H9 (cell line): ENCODE results near the gene SPRED2. TPM values are rescaled to one million over a fixed set of nuclear protein-coding genes. Genes with fewer than 3 reads are reported as not detected.

ENCODE experiments used
- DNase-seq: peaks from one replicate; pipeline ENCODE4 v3.0.0-alpha.2; 2017
- H2AFZ ChIP-seq: one replicate; pipeline ENCODE4 v1.6.1; 2013; ENCODE audit warnings: mild to moderate bottlenecking, low read length, control low read depth, moderate library complexity
- H2AK5ac ChIP-seq: 2 replicates; pipeline ENCODE4 v1.6.1; 2013; ENCODE audit warnings: low read length, control low read depth, mixed read lengths; ENCODE audit not compliant: insufficient read length
- H2BK120ac ChIP-seq: one replicate; pipeline ENCODE4 v1.6.1; 2013; ENCODE audit warnings: low read depth, mild to moderate bottlenecking, low read length, control low read depth, inconsistent platforms; ENCODE audit not compliant: poor library complexity, severe bottlenecking
- H2BK12ac ChIP-seq: 2 replicates; pipeline ENCODE4 v1.6.1; 2013; ENCODE audit warnings: low read length, control low read depth, mixed read lengths, low read depth; ENCODE audit not compliant: insufficient read length
- H2BK15ac ChIP-seq: 2 replicates; pipeline ENCODE4 v1.6.1; 2013; ENCODE audit warnings: low read depth, low read length, control low read depth
- H2BK20ac ChIP-seq: one replicate; pipeline ENCODE4 v1.6.1; 2013; ENCODE audit warnings: low read depth, mild to moderate bottlenecking, low read length, control low read depth, inconsistent platforms; ENCODE audit not compliant: poor library complexity, severe bottlenecking
- H2BK5ac ChIP-seq: 2 replicates; pipeline ENCODE4 v1.6.1; 2013; ENCODE audit warnings: low read length, control low read depth, mixed read lengths; ENCODE audit not compliant: insufficient read length
- H3K14ac ChIP-seq: 2 replicates; pipeline ENCODE4 v1.6.1; 2013; ENCODE audit warnings: low read length, control low read depth; ENCODE audit not compliant: insufficient read depth
- H3K18ac ChIP-seq: 2 replicates; pipeline ENCODE4 v1.6.1; 2013; ENCODE audit warnings: low read depth, mild to moderate bottlenecking, mixed read lengths, low read length, control low read depth; ENCODE audit not compliant: insufficient read length
- H3K23ac ChIP-seq: 2 replicates; pipeline ENCODE4 v1.6.1; 2013; ENCODE audit warnings: low read length, control low read depth, mixed read lengths, low read depth; ENCODE audit not compliant: insufficient read length
- H3K23me2 ChIP-seq: 2 replicates; pipeline ENCODE4 v1.6.1; 2013; ENCODE audit warnings: low read depth, mild to moderate bottlenecking, mixed read lengths, low read length, control low read depth; ENCODE audit not compliant: insufficient read length, poor library complexity, severe bottlenecking
- H3K27ac ChIP-seq: 2 replicates; pipeline ENCODE4 v1.5.1; 2013; ENCODE audit warnings: low read length, control low read depth, mixed read lengths, low read depth; ENCODE audit not compliant: insufficient read length
- H3K27me3 ChIP-seq: 2 replicates; pipeline ENCODE4 v1.6.1; 2013; ENCODE audit warnings: low read length, control low read depth, inconsistent platforms; ENCODE audit not compliant: insufficient read depth
- H3K4ac ChIP-seq: 2 replicates; pipeline ENCODE4 v1.6.1; 2013; ENCODE audit warnings: low read depth, mild to moderate bottlenecking, control low read depth, inconsistent platforms, low read length, moderate library complexity
- H3K4me1 ChIP-seq: 2 replicates; pipeline ENCODE4 v1.6.1; 2013; ENCODE audit warnings: low read length, control low read depth, inconsistent platforms; ENCODE audit not compliant: insufficient read depth
- H3K4me2 ChIP-seq: 2 replicates; pipeline ENCODE4 v1.6.1; 2013; ENCODE audit warnings: low read length, control low read depth, mixed read lengths; ENCODE audit not compliant: insufficient read length, insufficient read depth
- H3K56ac ChIP-seq: 2 replicates; pipeline ENCODE4 v1.6.1; 2013; ENCODE audit warnings: low read depth, mild to moderate bottlenecking, mixed read lengths, low read length, control low read depth; ENCODE audit not compliant: insufficient read length
- H3K79me1 ChIP-seq: 2 replicates; pipeline ENCODE4 v1.6.1; 2013; ENCODE audit warnings: low read depth, mild to moderate bottlenecking, moderate library complexity, low read length, control low read depth, inconsistent platforms; ENCODE audit not compliant: insufficient read depth, poor library complexity, severe bottlenecking
- H3K79me2 ChIP-seq: 2 replicates; pipeline ENCODE4 v1.6.1; 2013; ENCODE audit warnings: low read length, control low read depth, inconsistent platforms; ENCODE audit not compliant: insufficient read depth
- H3K9ac ChIP-seq: 2 replicates; pipeline ENCODE4 v1.6.1; 2013; ENCODE audit warnings: low read length, control low read depth, mixed read lengths; ENCODE audit not compliant: insufficient read length; ENCODE audit errors: extremely low read depth
- H3K9me3 ChIP-seq: one replicate; pipeline ENCODE4 v1.6.1; 2013; ENCODE audit warnings: low read depth, low read length, inconsistent platforms; ENCODE audit not compliant: control insufficient read depth
- H3T11ph ChIP-seq: one replicate; pipeline ENCODE4 v1.6.1; 2013; ENCODE audit warnings: mild to moderate bottlenecking, low read length, control low read depth, inconsistent platforms
- H4K20me1 ChIP-seq: one replicate; pipeline ENCODE4 v1.6.1; 2013; ENCODE audit not compliant: control insufficient read depth, insufficient read length, insufficient read depth
- H4K5ac ChIP-seq: 2 replicates; pipeline ENCODE4 v1.6.1; 2013; ENCODE audit warnings: low read depth, mild to moderate bottlenecking, mixed read lengths, low read length, control low read depth; ENCODE audit not compliant: insufficient read length
- H4K8ac ChIP-seq: replicated peaks from 2 replicates; pipeline ENCODE4 v1.6.1; 2013; ENCODE audit warnings: low read length, control low read depth, mixed read lengths, low read depth; ENCODE audit not compliant: insufficient read length
- H4K91ac ChIP-seq: 2 replicates; pipeline ENCODE4 v1.6.1; 2013; ENCODE audit warnings: low read depth, mild to moderate bottlenecking, moderate library complexity, mixed read lengths, low read length, control low read depth; ENCODE audit not compliant: insufficient read length
- H3K27ac Mint-ChIP-seq, 3 experiments: 2 replicates in 2 of 3; 3 replicates in 1 of 3; pipeline ENCODE4 v1.8.0; 2020 to 2021; ENCODE audit warnings: mixed read lengths in 3 of 3, mild to moderate bottlenecking in 1 of 3, moderate library complexity in 1 of 3
- H3K27me3 Mint-ChIP-seq: 2 replicates; pipeline ENCODE4 v1.8.0; 2021; ENCODE audit warnings: low read depth, mild to moderate bottlenecking, moderate library complexity, mixed read lengths
- H3K36me3 Mint-ChIP-seq, 3 experiments: 2 replicates in 2 of 3; 3 replicates in 1 of 3; pipeline ENCODE4 v1.8.0; 2020 to 2021; ENCODE audit warnings: low read depth in 3 of 3, mixed read lengths in 3 of 3; ENCODE audit not compliant: insufficient read depth in 1 of 3
- H3K4me1 Mint-ChIP-seq, 2 experiments: 2 replicates each; pipeline ENCODE4 v1.8.0; 2020; ENCODE audit warnings: mixed read lengths in 2 of 2
- H3K4me3 Mint-ChIP-seq, 2 experiments: 2 replicates in 1 of 2; 3 replicates in 1 of 2; pipeline ENCODE4 v1.8.0; 2020 to 2021; ENCODE audit warnings: mild to moderate bottlenecking in 2 of 2, mixed read lengths in 2 of 2, moderate library complexity in 1 of 2
- H3K9me3 Mint-ChIP-seq, 2 experiments: 2 replicates in 1 of 2; 3 replicates in 1 of 2; pipeline ENCODE4 v1.8.0; 2020; ENCODE audit warnings: mild to moderate bottlenecking in 2 of 2, mixed read lengths in 2 of 2, moderate library complexity in 1 of 2
- WGBS: extraction: QIAGEN DNeasy Blood & Tissue Kit; methylation state at CpG from one replicate; pipeline ENCODE4 v1.1.7; 2013; ENCODE audit warnings: missing lambda C conversion rate, low lambda C conversion rate, mixed read lengths; ENCODE audit not compliant: insufficient read length; ENCODE audit errors: extremely low coverage; 5-methylcytosine and 5-hydroxymethylcytosine counted together
- total RNA-seq: library from RNA; stranded (reverse); gene quantifications from 2 replicates; pipeline ENCODE4 v1.2.1, GENCODE V29; 2021
- TF ChIP-seq, protein P1 (sequence below): fragments of 200-600 bp; sonication (generic); conservative IDR thresholded peaks from 3 replicates; pipeline ENCODE4 v1.8.0; 2021; ENCODE audit warnings: antibody characterized with exemption, mild to moderate bottlenecking

Gene SPRED2
- total RNA-seq, 1 experiment from 2014 or later, result 23.5 TPM

DNA sequence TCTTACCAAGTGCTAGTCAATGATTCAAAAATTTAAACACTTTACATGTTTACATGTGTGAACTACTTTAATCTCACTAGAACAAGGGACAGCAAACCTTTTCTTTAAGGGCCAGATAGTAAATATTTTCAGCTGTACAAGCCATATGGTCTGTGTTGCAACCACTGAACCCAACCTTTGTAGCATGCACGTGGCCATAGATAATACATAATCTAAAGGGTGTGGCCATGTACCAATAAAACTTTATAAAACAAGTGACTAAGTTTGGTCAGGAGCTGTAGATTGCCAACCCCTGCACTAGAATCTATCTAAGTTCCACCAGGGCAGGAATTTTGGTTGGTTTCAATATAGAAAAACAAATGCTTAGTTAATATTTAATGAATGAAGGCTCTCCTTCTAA is 18.4 kb upstream of the SPRED2 start:
- no peak overlapping the region for H2BK20ac ChIP-seq
- no peak overlapping the region for H4K5ac ChIP-seq
- H4K20me1 ChIP-seq, result no peaks in the 10 kb centered on the region
- H3K9me3 ChIP-seq, result no peaks in the 10 kb centered on the region
- no peak overlapping the region for H2BK12ac ChIP-seq
- no peak overlapping the region for H3K23ac ChIP-seq
- H3K14ac ChIP-seq, result no peak overlapping the region
- H2AK5ac ChIP-seq, result no peak overlapping the region
- Mint-ChIP-seq H3K9me3 (no peaks in the 10 kb centered on the region; a peak in 1 of 5 replicates), H3K36me3 (no peaks in the 10 kb centered on the region), H3K4me3 (no peak overlapping the region), H3K4me1 (no peaks in the 10 kb centered on the region), H3K27me3 (peaks cover 74% of the 10 kb centered on the region), H3K27ac (no peak overlapping the region)
- no peak overlapping the region for H3K27ac ChIP-seq
- H3K4me2 ChIP-seq, result no peak overlapping the region
- no peaks in the 10 kb centered on the region for H3K79me1 ChIP-seq
- no peaks in the 10 kb centered on the region for H3K27me3 ChIP-seq
- no peak overlapping the region for H3T11ph ChIP-seq
- no peak overlapping the region for H2BK15ac ChIP-seq
- no CpG with 5 or more reads among the region's 1 CpG for WGBS
- H4K91ac ChIP-seq, result no peak overlapping the region
- no peaks in the 10 kb centered on the region for H3K79me2 ChIP-seq
- no peak overlapping the region for H3K18ac ChIP-seq
- no peak overlapping the region for H2BK120ac ChIP-seq
- no peaks in the 10 kb centered on the region for H3K23me2 ChIP-seq
- no peak overlapping the region for H3K56ac ChIP-seq
- no peak overlapping the region for H4K8ac ChIP-seq
- no peak overlapping the region for H2BK5ac ChIP-seq
- H3K4ac ChIP-seq, result no peak overlapping the region
- DNase-seq, result no peak
- H2AFZ ChIP-seq, result no peak overlapping the region
- TF ChIP-seq, protein P1, sequence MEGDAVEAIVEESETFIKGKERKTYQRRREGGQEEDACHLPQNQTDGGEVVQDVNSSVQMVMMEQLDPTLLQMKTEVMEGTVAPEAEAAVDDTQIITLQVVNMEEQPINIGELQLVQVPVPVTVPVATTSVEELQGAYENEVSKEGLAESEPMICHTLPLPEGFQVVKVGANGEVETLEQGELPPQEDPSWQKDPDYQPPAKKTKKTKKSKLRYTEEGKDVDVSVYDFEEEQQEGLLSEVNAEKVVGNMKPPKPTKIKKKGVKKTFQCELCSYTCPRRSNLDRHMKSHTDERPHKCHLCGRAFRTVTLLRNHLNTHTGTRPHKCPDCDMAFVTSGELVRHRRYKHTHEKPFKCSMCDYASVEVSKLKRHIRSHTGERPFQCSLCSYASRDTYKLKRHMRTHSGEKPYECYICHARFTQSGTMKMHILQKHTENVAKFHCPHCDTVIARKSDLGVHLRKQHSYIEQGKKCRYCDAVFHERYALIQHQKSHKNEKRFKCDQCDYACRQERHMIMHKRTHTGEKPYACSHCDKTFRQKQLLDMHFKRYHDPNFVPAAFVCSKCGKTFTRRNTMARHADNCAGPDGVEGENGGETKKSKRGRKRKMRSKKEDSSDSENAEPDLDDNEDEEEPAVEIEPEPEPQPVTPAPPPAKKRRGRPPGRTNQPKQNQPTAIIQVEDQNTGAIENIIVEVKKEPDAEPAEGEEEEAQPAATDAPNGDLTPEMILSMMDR, result no peak
- H3K9ac ChIP-seq, result no peak overlapping the region
- no peaks in the 10 kb centered on the region for H3K4me1 ChIP-seq
